HCT116 (cell line): ENCODE results near the gene ZNF839. TPM values are rescaled to one million over a fixed set of nuclear protein-coding genes. Genes with fewer than 3 reads are reported as not detected.

ENCODE experiments used
- ATAC-seq: fragments of 200-7000 bp; cut with Tn5 transposase; 2 replicates; pipeline ENCODE4 v1.9.1; 2020; ENCODE audit warnings: mild to moderate bottlenecking, moderate library complexity
- Bru-seq: library from RNA; stranded (reverse); fragments of 400-500 nt; gene quantifications from one replicate; lab custom pipeline; 2021; lab: Mats Ljungman, UMichigan
- BruChase-seq, 2 experiments: library from RNA; stranded (reverse); fragments of 400-500 nt; gene quantifications; one replicate each; lab custom pipeline; 2021; lab: Mats Ljungman, UMichigan
- BruUV-seq: library from RNA; stranded (reverse); fragments of 400-500 nt; replicated peaks from 2 replicates; lab custom pipeline; 2021; lab: Mats Ljungman, UMichigan
- CTCF ChIA-PET: fragments of 300-600 bp; sonication (Branson Sonifier 250); formaldehyde crosslinking; loops from one replicate; lab custom pipeline; 2021; ENCODE audit warnings: antibody characterized with exemption; lab: Charles Lee
- POLR2A ChIA-PET: fragments of 300-600, 350-600 bp; sonication (Branson Sonifier 250); formaldehyde crosslinking; loops from one replicate; lab custom pipeline; 2021; ENCODE audit warnings: antibody characterized with exemption; lab: Charles Lee
- RAD21 ChIA-PET, 2 experiments: fragments of 300-600 bp; sonication (Branson Sonifier 250); formaldehyde crosslinking; loops; one replicate each; lab custom pipeline; 2023; ENCODE audit warnings: low total read pairs in 2 of 2; ENCODE audit not compliant: uncharacterized antibody in 2 of 2, unreplicated experiment in 2 of 2, low non-redundant PET in 1 of 2; lab: Charles Lee
- DNase-seq: peaks from one replicate; pipeline ENCODE4 v3.0.0-alpha.2; 2010; ENCODE audit warnings: low read depth, low spot score
- H2AFZ ChIP-seq: fragments of 200-600 bp; shearing (Covaris generic), sonication (generic); 2 replicates; pipeline ENCODE4 v1.6.1; 2017; ENCODE audit warnings: low read depth, mixed run types, mixed read lengths, antibody characterized with exemption, low read length; ENCODE audit not compliant: poor library complexity, severe bottlenecking
- H3K27ac ChIP-seq: 2 replicates; pipeline ENCODE4 v1.5.1; 2012; ENCODE audit warnings: low read depth, low read length
- H3K27me3 ChIP-seq: fragments of 200-600 bp; sonication (generic); 2 replicates; pipeline ENCODE4 v1.6.1; 2016; ENCODE audit warnings: mixed run types, low read length, mixed read lengths; ENCODE audit not compliant: insufficient read depth
- H3K36me3 ChIP-seq, 2 experiments: fragments of 200-500 bp in 1 of 2; fragments of 200-600 bp in 1 of 2; sonication (Bioruptor generic) in 1 of 2; sonication (generic) in 1 of 2; 2 replicates each; pipeline versions ENCODE4 v1.5.1 to v1.6.1; 2014 to 2016; ENCODE audit warnings: low read length in 2 of 2, inconsistent platforms in 1 of 2, mixed read lengths in 1 of 2, mixed run types in 1 of 2; ENCODE audit not compliant: insufficient read depth in 2 of 2, control insufficient read depth in 1 of 2
- H3K4me1 ChIP-seq, 2 experiments: fragments of 200-600 bp in 1 of 2; sonication (generic) in 1 of 2; 2 replicates each; pipeline versions ENCODE4 v1.5.1 to v1.6.1; 2012 to 2017; ENCODE audit warnings: low read length in 2 of 2, inconsistent platforms in 1 of 2, mild to moderate bottlenecking in 1 of 2, mixed read lengths in 1 of 2, mixed run types in 1 of 2, moderate library complexity in 1 of 2; ENCODE audit not compliant: insufficient read depth in 2 of 2, control insufficient read depth in 1 of 2
- H3K4me2 ChIP-seq: fragments of 200-600 bp; sonication (generic); 2 replicates; pipeline ENCODE4 v1.6.1; 2017; ENCODE audit warnings: mixed run types, low read length, mixed read lengths
- H3K4me3 ChIP-seq, 2 experiments: fragments of 200-600 bp in 1 of 2; sonication (generic) in 1 of 2; replicated peaks in 1 of 2; 2 replicates each; pipeline ENCODE4 v1.5.1; 2011 to 2016; ENCODE audit warnings: low read length in 2 of 2, control low read depth in 1 of 2, low read depth in 1 of 2, mild to moderate bottlenecking in 1 of 2, mixed read lengths in 1 of 2, mixed run types in 1 of 2
- H3K79me2 ChIP-seq: fragments of 200-600 bp; sonication (generic); 2 replicates; pipeline ENCODE4 v1.6.1; 2017; ENCODE audit warnings: mild to moderate bottlenecking, mixed run types, low read length, moderate library complexity, mixed read lengths; ENCODE audit not compliant: insufficient read depth
- H3K9ac ChIP-seq: fragments of 200-600 bp; sonication (generic); 2 replicates; pipeline ENCODE4 v1.6.1; 2016; ENCODE audit warnings: low read length, mixed read lengths
- H3K9me2 ChIP-seq: fragments of 200-600 bp; sonication (generic), shearing (Covaris generic); 2 replicates; pipeline ENCODE4 v1.6.1; 2017; ENCODE audit warnings: mixed run types, mild to moderate bottlenecking, moderate library complexity; ENCODE audit not compliant: insufficient read depth
- H3K9me3 ChIP-seq, 2 experiments: fragments of 200-500 bp in 1 of 2; fragments of 200-600 bp in 1 of 2; sonication (Bioruptor generic) in 1 of 2; sonication (generic) in 1 of 2; 2 replicates each; pipeline ENCODE4 v1.6.1; 2014 to 2017; ENCODE audit warnings: low read length in 2 of 2, mixed read lengths in 2 of 2, inconsistent platforms in 1 of 2, low read depth in 1 of 2, mild to moderate bottlenecking in 1 of 2, mixed run types in 1 of 2, moderate library complexity in 1 of 2; ENCODE audit not compliant: control insufficient read depth in 1 of 2, insufficient read depth in 1 of 2
- H4K20me1 ChIP-seq: fragments of 200-600 bp; sonication (generic), shearing (Covaris generic); 2 replicates; pipeline ENCODE4 v1.6.1; 2017; ENCODE audit warnings: mixed run types, mild to moderate bottlenecking, moderate library complexity; ENCODE audit not compliant: insufficient read depth
- CBX3 ChIP-seq: IDR thresholded peaks from 2 replicates; pipeline ENCODE4 v1.6.1; 2012; ENCODE audit warnings: low read depth
- JUND ChIP-seq: IDR thresholded peaks from 2 replicates; pipeline ENCODE4 v1.6.1; 2012
- POLR2AphosphoS5 ChIP-seq: IDR thresholded peaks from 2 replicates; pipeline ENCODE4 v1.6.1; 2011; ENCODE audit warnings: mild to moderate bottlenecking, low read depth, low read length, moderate library complexity
- YY1 ChIP-seq: IDR thresholded peaks from 2 replicates; pipeline ENCODE4 v1.6.1; 2011; ENCODE audit warnings: low read length, low read depth, moderate library complexity, mild to moderate bottlenecking; ENCODE audit not compliant: insufficient replicate concordance; ENCODE audit errors: extremely low read depth
- ZBTB33 ChIP-seq: IDR thresholded peaks from 2 replicates; pipeline ENCODE4 v1.6.1; 2011; ENCODE audit warnings: mild to moderate bottlenecking, low read length, moderate library complexity; ENCODE audit not compliant: insufficient replicate concordance; ENCODE audit errors: extremely low read depth
- intact Hi-C: fragments of 100-400 bp; cut with micrococcal nuclease; formaldehyde crosslinking; loops from 2 replicates; pipeline ENCODE4 v1.10.0; 2022
- long read RNA-seq: library from polyadenylated mRNA; unstranded; transcript quantifications from one replicate; pipeline ENCODE4 v2.0.0, GENCODE V29; 2021; ENCODE audit not compliant: unreplicated experiment
- polyA plus RNA-seq: library from polyadenylated mRNA; unstranded; fragments of >200 nt; gene quantifications from 2 replicates; pipeline ENCODE4 v1.2.1, GENCODE V29; 2012; ENCODE audit warnings: missing spikeins
- total RNA-seq: library from RNA; stranded (reverse); gene quantifications from one replicate; pipeline ENCODE4 v1.2.1, GENCODE V29; 2021; ENCODE audit not compliant: unreplicated experiment

ZNF839 gene
- total RNA-seq (17.7 TPM), Bru-seq, nascent RNA (percentile 79 among the genes with signal in this experiment), BruChase-seq, experiment 1, labeled RNA remaining after a 6-hour chase (percentile 73 among the genes with signal in this experiment), BruChase-seq, experiment 2, labeled RNA remaining after a 2-hour chase (percentile 84 among the genes with signal in this experiment)
- 7.8 and 11.2 TPM in 2 replicates for polyA plus RNA-seq
- long read RNA-seq, transcript ZNF839-202 (8 exons, 2,987 nt): major isoform, 8 of 28 reads
- long read RNA-seq, partial matches to known transcripts: 8 of 28 reads
- long read RNA-seq, other reads (novel, unspliced or antisense): 11 of 28 reads

GRCh38 chr14:102319351-102320032 is at the start of gene ZNF839:
Gene ZNF839, plus strand, starts transcription at chr14:102319746. Its CDS starts 20 bp downstream, at chr14:102319766.
- Histone ChIP-seq H3K27me3 (no peaks in the 10 kb centered on the region), H2AFZ (peak within 1 kb of the TSS; percentile 58), H3K9me2 (no peaks in the 10 kb centered on the region), H3K9ac (peak within 1 kb of the TSS; percentile 93), H3K9me3 (no peaks in the 10 kb centered on the region), H3K4me1 (peaks cover 36 to 63% of the 10 kb centered on the region in 2 experiments), H3K4me3 (peak within 1 kb of the TSS; percentile 91 to 96), H4K20me1 (no peaks in the 10 kb centered on the region), H3K36me3 (no peaks in the 10 kb centered on the region), H3K27ac (peak within 1 kb of the TSS; percentile 77), H3K4me2 (peak within 1 kb of the TSS; percentile 97), H3K79me2 (peaks cover 19% of the 10 kb centered on the region)
- intact Hi-C loops: no loop called here
- TF ChIP-seq YY1: peak; percentile 95
- TF ChIP-seq POLR2AphosphoS5: peak; percentile 76
- peak; percentile 89 for TF ChIP-seq ZBTB33
- no peak for TF ChIP-seq CBX3
- no peak for TF ChIP-seq JUND
- ChIA-PET POLR2A (no interaction called here), CTCF (no interaction called here), RAD21 (interaction anchor here in 1 of 2 experiments (0.5 kb wide), 1 partner anchor 273 kb away, joined by 6 read pairs; no protein-coding TSS in a partner anchor)
- ATAC-seq (peak; percentile 68), DNase-seq (peak; percentile 81)
- no TSS peak for BruUV-seq
